ENCODE measurements around the gene PDXP. TPM values are rescaled to one million over a fixed set of nuclear protein-coding genes. Genes with fewer than 3 reads are reported as not detected.

PDXP gene
- total RNA-seq, 1 experiment from 2014 or later: 10.5 TPM

DNA sequence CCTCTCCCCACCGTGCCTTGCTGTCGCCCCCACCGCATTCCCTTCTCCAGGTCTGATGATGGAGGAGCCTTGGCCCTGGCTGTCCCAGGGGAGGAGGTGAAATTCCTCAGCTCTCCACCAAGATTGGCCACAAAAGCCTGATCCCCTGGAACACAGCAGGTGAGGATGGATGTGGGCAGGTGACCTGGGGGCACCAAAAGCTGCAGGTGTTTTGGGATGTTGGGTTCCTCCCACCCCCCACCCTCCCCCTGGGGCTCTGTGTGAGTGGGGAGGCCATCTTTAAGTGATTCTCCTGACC is 39.0 kb downstream of the PDXP start:
- peaks cover 20% of the 10 kb centered on the region for H3K36me3 Mint-ChIP-seq (ENCODE audit: insufficient read depth, unreplicated experiment)
- no TSS peak for BruUV-seq (replicated peaks)
- intact Hi-C loops (cut with micrococcal nuclease): no loop called here
- no peak for DNase-seq (ENCODE audit: unreplicated experiment)
- no peaks in the 10 kb centered on the region for H3K9me3 Mint-ChIP-seq (ENCODE audit: unreplicated experiment)
- CTCF ChIA-PET: no interaction called here
- no peak overlapping the region for H3K27ac Mint-ChIP-seq (ENCODE audit: low read depth, unreplicated experiment)
- POLR2A ChIA-PET: no interaction called here
- peaks cover 7% of the 10 kb centered on the region for H3K4me1 Mint-ChIP-seq (ENCODE audit: insufficient read depth, unreplicated experiment)
- H3K4me3 Mint-ChIP-seq (ENCODE audit: unreplicated experiment): no peak overlapping the region
- H3K27me3 Mint-ChIP-seq (ENCODE audit: insufficient read depth, unreplicated experiment): no peaks in the 10 kb centered on the region
- TF ChIP-seq, protein P1, sequence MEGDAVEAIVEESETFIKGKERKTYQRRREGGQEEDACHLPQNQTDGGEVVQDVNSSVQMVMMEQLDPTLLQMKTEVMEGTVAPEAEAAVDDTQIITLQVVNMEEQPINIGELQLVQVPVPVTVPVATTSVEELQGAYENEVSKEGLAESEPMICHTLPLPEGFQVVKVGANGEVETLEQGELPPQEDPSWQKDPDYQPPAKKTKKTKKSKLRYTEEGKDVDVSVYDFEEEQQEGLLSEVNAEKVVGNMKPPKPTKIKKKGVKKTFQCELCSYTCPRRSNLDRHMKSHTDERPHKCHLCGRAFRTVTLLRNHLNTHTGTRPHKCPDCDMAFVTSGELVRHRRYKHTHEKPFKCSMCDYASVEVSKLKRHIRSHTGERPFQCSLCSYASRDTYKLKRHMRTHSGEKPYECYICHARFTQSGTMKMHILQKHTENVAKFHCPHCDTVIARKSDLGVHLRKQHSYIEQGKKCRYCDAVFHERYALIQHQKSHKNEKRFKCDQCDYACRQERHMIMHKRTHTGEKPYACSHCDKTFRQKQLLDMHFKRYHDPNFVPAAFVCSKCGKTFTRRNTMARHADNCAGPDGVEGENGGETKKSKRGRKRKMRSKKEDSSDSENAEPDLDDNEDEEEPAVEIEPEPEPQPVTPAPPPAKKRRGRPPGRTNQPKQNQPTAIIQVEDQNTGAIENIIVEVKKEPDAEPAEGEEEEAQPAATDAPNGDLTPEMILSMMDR (IDR thresholded peaks at IDR 0.05; ENCODE audit: unreplicated experiment): no peak

DNA sequence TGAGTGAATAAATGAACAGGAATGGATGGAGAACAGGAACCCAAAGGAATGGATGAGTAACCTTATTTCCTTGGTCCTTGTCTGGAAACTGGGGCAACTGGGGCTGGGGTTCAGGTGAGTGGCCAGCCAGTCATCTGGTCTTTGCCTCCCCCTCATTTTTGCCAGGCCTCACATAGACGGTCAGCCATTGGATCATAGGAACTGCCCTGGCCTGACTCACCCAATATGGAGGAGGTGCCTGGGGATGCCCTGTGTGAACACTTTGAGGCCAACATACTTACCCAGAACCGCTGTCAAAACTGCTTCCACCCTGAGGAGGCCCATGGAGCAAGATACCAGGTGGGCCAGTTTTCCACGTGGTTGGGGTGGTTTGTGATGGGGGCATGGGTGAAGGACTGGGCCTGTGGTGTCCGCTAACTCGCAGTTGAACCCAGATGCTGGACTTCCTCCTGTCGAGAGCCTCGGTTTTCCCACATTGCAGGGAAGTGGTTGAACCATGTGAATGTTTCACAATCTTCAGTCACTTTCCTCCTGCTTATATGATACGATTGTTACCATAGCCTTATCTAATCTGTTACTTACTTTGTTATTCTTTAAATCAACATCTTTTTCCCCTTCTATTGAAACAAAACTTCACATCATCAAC is 42.7 kb downstream of the PDXP start:
- intact Hi-C loops (cut with micrococcal nuclease): no loop called here
- no peak overlapping the region for H3K27ac Mint-ChIP-seq (ENCODE audit: low read depth, unreplicated experiment)
- H3K4me3 Mint-ChIP-seq (ENCODE audit: unreplicated experiment): no peak overlapping the region
- no peaks in the 10 kb centered on the region for H3K36me3 Mint-ChIP-seq (ENCODE audit: insufficient read depth, unreplicated experiment)
- CTCF ChIA-PET: interaction anchor here (0.7 kb wide), 1 partner anchor 20 kb away, joined by 3 read pairs; no protein-coding TSS in a partner anchor
- no peaks in the 10 kb centered on the region for H3K27me3 Mint-ChIP-seq (ENCODE audit: insufficient read depth, unreplicated experiment)
- no TSS peak for BruUV-seq (replicated peaks)
- POLR2A ChIA-PET: no interaction called here
- H3K9me3 Mint-ChIP-seq (ENCODE audit: unreplicated experiment): no peaks in the 10 kb centered on the region
- no peak for DNase-seq (ENCODE audit: unreplicated experiment)
- TF ChIP-seq, protein P1 (IDR thresholded peaks at IDR 0.05; ENCODE audit: unreplicated experiment): no peak
- H3K4me1 Mint-ChIP-seq (ENCODE audit: insufficient read depth, unreplicated experiment): peaks cover 9% of the 10 kb centered on the region

DNA sequence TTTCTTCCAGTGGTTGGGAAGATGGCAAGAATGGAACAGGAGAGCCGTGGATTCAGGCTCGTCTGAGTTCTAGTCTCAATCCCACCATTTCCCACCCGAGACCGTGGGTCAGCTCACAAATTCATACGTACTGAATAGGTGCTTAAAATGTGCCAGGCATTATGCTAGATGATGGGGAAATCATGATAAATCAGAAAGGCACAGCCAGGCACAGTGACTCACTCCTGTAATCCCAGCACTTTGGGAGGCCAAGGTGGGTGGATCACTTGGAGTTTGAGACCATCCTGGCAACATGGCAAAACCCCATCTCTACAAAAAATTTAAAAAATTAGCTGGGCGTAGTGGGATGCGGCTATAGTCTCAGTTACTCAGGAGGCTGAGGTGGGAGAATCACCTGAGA is 45.4 kb downstream of the PDXP start:
- H3K36me3 Mint-ChIP-seq (ENCODE audit: insufficient read depth, unreplicated experiment): no peaks in the 10 kb centered on the region
- H3K4me1 Mint-ChIP-seq (ENCODE audit: insufficient read depth, unreplicated experiment): peaks cover 8% of the 10 kb centered on the region
- no peak overlapping the region for H3K4me3 Mint-ChIP-seq (ENCODE audit: unreplicated experiment)
- no peaks in the 10 kb centered on the region for H3K9me3 Mint-ChIP-seq (ENCODE audit: unreplicated experiment)
- no peaks in the 10 kb centered on the region for H3K27me3 Mint-ChIP-seq (ENCODE audit: insufficient read depth, unreplicated experiment)
- no peak overlapping the region for H3K27ac Mint-ChIP-seq (ENCODE audit: low read depth, unreplicated experiment)
- CTCF ChIA-PET: interaction anchor here (0.9 kb wide), 1 partner anchor 189 kb away, joined by 4 read pairs; no protein-coding TSS in a partner anchor
- intact Hi-C loops (cut with micrococcal nuclease): no loop called here
- no TSS peak for BruUV-seq (replicated peaks)
- TF ChIP-seq, protein P1 (IDR thresholded peaks at IDR 0.05; ENCODE audit: unreplicated experiment): no peak
- no peak for DNase-seq (ENCODE audit: unreplicated experiment)
- POLR2A ChIA-PET: no interaction called here

DNA sequence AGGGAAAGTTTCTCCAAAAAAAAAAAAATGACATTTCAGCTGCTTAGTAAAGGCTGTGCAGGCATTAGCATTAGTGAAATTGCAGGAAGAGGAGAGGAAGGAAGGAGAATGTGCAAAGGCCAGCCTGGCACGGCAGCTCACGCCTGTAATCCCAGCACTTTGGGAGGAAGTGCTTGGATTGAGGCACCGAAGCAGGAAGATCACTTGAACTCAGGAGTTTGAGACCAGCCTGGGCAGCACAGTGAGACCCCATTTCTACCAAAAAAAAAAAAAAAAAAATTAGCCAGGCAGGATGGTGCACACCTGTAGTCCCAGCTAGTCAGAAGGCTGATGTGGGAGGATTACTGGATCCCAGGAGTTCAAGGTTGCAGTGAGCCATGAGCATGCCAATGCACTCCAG is 46.1 kb downstream of the PDXP start:
- Mint-ChIP-seq H3K4me3 (ENCODE audit: unreplicated experiment) (no peak overlapping the region), H3K36me3 (ENCODE audit: insufficient read depth, unreplicated experiment) (no peaks in the 10 kb centered on the region), H3K9me3 (ENCODE audit: unreplicated experiment) (no peaks in the 10 kb centered on the region), H3K4me1 (ENCODE audit: insufficient read depth, unreplicated experiment) (peaks cover 8% of the 10 kb centered on the region), H3K27me3 (ENCODE audit: insufficient read depth, unreplicated experiment) (no peaks in the 10 kb centered on the region), H3K27ac (ENCODE audit: low read depth, unreplicated experiment) (no peak overlapping the region)
- POLR2A ChIA-PET: no interaction called here
- TF ChIP-seq, protein P1 (IDR thresholded peaks at IDR 0.05; ENCODE audit: unreplicated experiment): no peak
- no TSS peak for BruUV-seq (replicated peaks)
- intact Hi-C loops (cut with micrococcal nuclease): no loop called here
- no peak for DNase-seq (ENCODE audit: unreplicated experiment)
- CTCF ChIA-PET: no interaction called here
